WTC11 (cell line): Measurements from ENCODE around the gene IPPK. TPM values are rescaled to one million over a fixed set of nuclear protein-coding genes. Genes with fewer than 3 reads are reported as not detected.

Experiments
- ATAC-seq: fragments of 200-7000 bp; cut with Tn5 transposase; 2 replicates; pipeline ENCODE4 v1.10.0; 2021; ENCODE audit warnings: mild to moderate bottlenecking, moderate library complexity
- CTCF ChIA-PET: fragments of 300-600 bp; sonication (Branson Sonifier 250); formaldehyde crosslinking; loops from one replicate; lab custom pipeline; 2021; ENCODE audit warnings: antibody characterized with exemption; lab: Charles Lee
- POLR2A ChIA-PET: fragments of 350-600 bp; sonication (Branson Sonifier 250); formaldehyde crosslinking; loops from one replicate; lab custom pipeline; 2021; ENCODE audit warnings: antibody characterized with exemption; lab: Charles Lee
- DNase-seq: peaks from one replicate; pipeline ENCODE4 v3.0.0; 2021; ENCODE audit warnings: low spot score
- H3K27ac Mint-ChIP-seq: 2 replicates; pipeline ENCODE4 v1.8.0; 2021; ENCODE audit warnings: mixed read lengths
- H3K27me3 Mint-ChIP-seq: 2 replicates; pipeline ENCODE4 v1.8.0; 2021; ENCODE audit warnings: low read depth, mild to moderate bottlenecking, moderate library complexity, mixed read lengths
- H3K36me3 Mint-ChIP-seq: 2 replicates; pipeline ENCODE4 v1.8.0; 2021; ENCODE audit warnings: mixed read lengths
- H3K4me1 Mint-ChIP-seq: 2 replicates; pipeline ENCODE4 v1.8.0; 2022; ENCODE audit warnings: mixed read lengths
- H3K4me3 Mint-ChIP-seq: 2 replicates; pipeline ENCODE4 v1.8.0; 2021; ENCODE audit warnings: mild to moderate bottlenecking, moderate library complexity, mixed read lengths
- H3K9me3 Mint-ChIP-seq: 2 replicates; pipeline ENCODE4 v1.8.0; 2021; ENCODE audit warnings: mixed read lengths
- CREB1 ChIP-seq: sonication (generic); formaldehyde crosslinking; IDR thresholded peaks from 2 replicates; pipeline ENCODE4 v1.8.0; 2023; ENCODE audit warnings: mild to moderate bottlenecking, missing genetic modification reagents
- ELF4 ChIP-seq: sonication (generic); formaldehyde crosslinking; IDR thresholded peaks from 2 replicates; pipeline ENCODE4 v1.8.1; 2022; ENCODE audit warnings: low read depth, mild to moderate bottlenecking, moderate library complexity, missing genetic modification reagents
- EMX1 ChIP-seq: fragments of 250-450 bp; sonication (Bioruptor Pico); IDR thresholded peaks from 2 replicates; pipeline ENCODE4 v1.8.0; 2021; ENCODE audit warnings: mild to moderate bottlenecking
- ESRRA ChIP-seq: sonication (generic); formaldehyde crosslinking; IDR thresholded peaks from 2 replicates; pipeline ENCODE4 v1.8.1; 2022; ENCODE audit warnings: mild to moderate bottlenecking, missing genetic modification reagents, borderline replicate concordance
- IRF2 ChIP-seq: sonication (generic); formaldehyde crosslinking; IDR thresholded peaks from 2 replicates; pipeline ENCODE4 v1.8.0; 2022; ENCODE audit warnings: low read depth, missing genetic modification reagents, borderline replicate concordance
- KAT7 ChIP-seq: sonication (generic); formaldehyde crosslinking; IDR thresholded peaks from 2 replicates; pipeline ENCODE4 v1.8.1; 2023; ENCODE audit warnings: missing genetic modification reagents, mild to moderate bottlenecking, borderline replicate concordance
- MYBL2 ChIP-seq: sonication (generic); formaldehyde crosslinking; IDR thresholded peaks from 2 replicates; pipeline ENCODE4 v1.8.1; 2023; ENCODE audit warnings: mild to moderate bottlenecking, moderate library complexity, missing genetic modification reagents
- NFATC4 ChIP-seq: fragments of 250-450 bp; sonication (Bioruptor Pico); IDR thresholded peaks from 2 replicates; pipeline ENCODE4 v1.9.0; 2021; ENCODE audit warnings: mild to moderate bottlenecking
- PRRX2 ChIP-seq: fragments of 250-450 bp; sonication (Bioruptor Pico); IDR thresholded peaks from 2 replicates; pipeline ENCODE4 v1.8.0; 2021; ENCODE audit warnings: mild to moderate bottlenecking
- TEAD4 ChIP-seq: sonication (generic); formaldehyde crosslinking; IDR thresholded peaks from 2 replicates; pipeline ENCODE4 v1.8.0; 2022; ENCODE audit warnings: mild to moderate bottlenecking, missing genetic modification reagents
- ZNF219 ChIP-seq: sonication (generic); formaldehyde crosslinking; IDR thresholded peaks from 2 replicates; pipeline ENCODE4 v1.8.0; 2023; ENCODE audit warnings: missing genetic modification reagents, mild to moderate bottlenecking, borderline replicate concordance
- total RNA-seq: library from RNA; stranded (reverse); gene quantifications from 3 replicates; pipeline ENCODE4 v1.2.3, GENCODE V29; 2021
- TF ChIP-seq, protein P1 (sequence below): fragments of 250-450 bp; sonication (Bioruptor Pico); conservative IDR thresholded peaks from 2 replicates; pipeline ENCODE4 v1.9.0; 2021; ENCODE audit warnings: mild to moderate bottlenecking
- TF ChIP-seq, protein P2 (sequence below): sonication (generic); formaldehyde crosslinking; IDR thresholded peaks from 2 replicates; pipeline ENCODE4 v1.8.1; 2022; ENCODE audit warnings: mild to moderate bottlenecking, moderate library complexity, missing genetic modification reagents
- TF ChIP-seq, protein P3 (sequence below): sonication (generic); formaldehyde crosslinking; IDR thresholded peaks from 2 replicates; pipeline ENCODE4 v1.8.1; 2022; ENCODE audit warnings: missing genetic modification reagents, borderline replicate concordance
- TF ChIP-seq, protein P4 (sequence below): sonication (generic); formaldehyde crosslinking; IDR thresholded peaks from 2 replicates; pipeline ENCODE4 v1.8.1; 2023; ENCODE audit warnings: mild to moderate bottlenecking, missing genetic modification reagents
- TF ChIP-seq, protein P5 (sequence below): sonication (generic); formaldehyde crosslinking; IDR thresholded peaks from 2 replicates; pipeline ENCODE4 v1.8.0; 2022; ENCODE audit warnings: mild to moderate bottlenecking, missing genetic modification reagents
- TF ChIP-seq, protein P6 (sequence below): fragments of 250-450 bp; sonication (Bioruptor Pico); IDR thresholded peaks from 2 replicates; pipeline ENCODE4 v1.9.0; 2021; ENCODE audit warnings: mild to moderate bottlenecking, borderline replicate concordance
- TF ChIP-seq, protein P7 (sequence below): sonication (generic); formaldehyde crosslinking; conservative IDR thresholded peaks from 2 replicates; pipeline ENCODE4 v1.8.1; 2023; ENCODE audit warnings: mild to moderate bottlenecking, low read depth, missing genetic modification reagents, moderate library complexity
- TF ChIP-seq, protein P8 (sequence below): sonication (generic); formaldehyde crosslinking; IDR thresholded peaks from 2 replicates; pipeline ENCODE4 v1.8.0; 2022; ENCODE audit warnings: mild to moderate bottlenecking, missing genetic modification reagents

Gene IPPK
- total RNA-seq, 1 experiment from 2014 or later, result 8.6 TPM

DNA sequence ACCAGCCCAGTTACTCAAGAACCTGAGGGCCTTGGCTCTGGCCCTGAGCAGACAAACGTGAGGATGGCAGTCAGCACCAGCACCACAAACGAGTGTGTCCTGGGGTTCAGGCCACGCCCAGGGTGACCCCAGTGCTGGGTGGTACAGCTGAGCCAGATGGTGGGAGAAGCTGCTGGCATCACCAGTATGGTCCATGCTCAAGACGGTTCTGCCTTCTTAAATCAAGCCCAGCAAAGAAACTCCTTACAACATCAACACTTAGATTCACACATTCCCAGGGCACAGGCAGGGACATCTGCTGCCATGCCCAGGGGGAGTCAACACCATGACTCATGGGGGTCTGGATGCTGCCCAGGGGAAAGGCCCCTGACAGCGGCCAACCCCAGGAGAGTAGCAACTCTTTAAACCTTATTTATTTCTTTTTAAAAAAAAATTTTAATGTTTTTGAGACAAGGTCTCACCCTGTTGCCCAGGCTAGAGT is 31.3 kb downstream of the IPPK start (continued):
- TF ChIP-seq, protein P1, sequence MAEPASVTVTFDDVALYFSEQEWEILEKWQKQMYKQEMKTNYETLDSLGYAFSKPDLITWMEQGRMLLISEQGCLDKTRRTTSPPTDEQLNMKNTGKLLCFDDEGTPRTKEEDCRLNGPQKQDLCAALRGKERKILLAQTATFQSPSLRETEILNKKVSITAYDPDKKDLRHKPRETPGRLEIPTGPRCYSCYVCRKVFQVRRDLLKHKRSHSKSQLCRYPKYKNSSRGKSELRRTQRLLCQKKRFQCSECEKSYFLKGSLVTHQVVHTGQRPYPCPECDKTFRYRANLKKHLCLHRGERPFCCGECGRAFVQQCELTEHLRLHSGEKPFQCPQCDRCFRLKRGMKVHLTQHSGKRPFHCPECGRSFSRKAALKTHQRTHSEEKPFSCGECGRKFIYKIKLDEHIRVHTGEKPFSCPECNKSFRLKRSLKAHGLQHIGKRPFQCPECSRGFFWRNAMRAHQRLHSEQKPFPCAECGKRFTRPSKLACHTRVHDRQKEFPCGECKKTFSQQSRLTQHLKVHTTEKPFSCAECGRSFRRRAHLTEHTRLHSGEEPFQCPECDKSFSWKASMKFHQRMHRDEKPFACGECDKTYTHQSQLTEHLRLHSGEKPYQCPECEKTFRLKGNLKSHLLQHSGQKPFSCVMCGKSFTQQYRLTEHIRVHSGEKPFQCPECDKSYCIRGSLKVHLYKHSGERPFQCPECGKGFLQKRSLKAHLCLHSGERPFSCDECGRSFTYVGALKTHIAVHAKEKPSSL (CRISPR knock-in tag), result no peak
- no peak for TF ChIP-seq NFATC4 (CRISPR knock-in tag)
- TF ChIP-seq, all 79 proteins: peak for 0

DNA sequence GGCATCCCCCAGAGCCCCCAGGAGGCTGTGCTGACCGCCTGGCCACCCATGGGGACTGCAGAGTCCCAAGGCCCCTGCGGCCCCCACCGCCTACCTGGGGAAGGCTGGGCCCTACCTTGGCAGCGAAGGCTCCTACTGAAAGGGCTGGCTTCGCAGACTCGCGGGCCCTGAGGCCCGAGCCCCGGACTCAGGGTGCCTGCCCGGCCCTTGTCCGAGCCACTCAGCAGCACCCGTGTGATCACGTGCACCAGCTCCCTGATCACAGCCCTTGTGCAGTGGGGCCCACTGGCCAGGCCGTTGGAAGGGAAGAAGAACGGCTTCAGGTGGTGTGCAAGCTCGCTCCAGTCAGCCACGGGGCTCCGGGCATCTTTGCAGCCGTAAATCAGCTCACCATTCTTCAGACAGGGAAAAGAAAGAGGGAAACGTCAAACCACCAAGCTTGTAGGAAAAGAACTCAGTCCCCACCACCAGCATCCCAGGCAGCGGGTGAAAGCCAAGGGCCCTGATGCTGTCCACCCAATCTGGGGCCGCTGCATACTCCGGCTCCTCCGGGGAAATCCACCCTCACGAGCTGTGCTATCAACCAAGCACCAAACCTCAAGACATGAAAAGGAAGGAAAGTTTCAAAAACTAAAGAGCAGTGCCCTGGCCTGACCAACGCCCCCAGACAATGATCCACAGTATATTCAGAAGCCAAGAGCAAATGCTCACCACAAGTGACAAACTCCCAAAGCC is 31.9 kb downstream of the IPPK start:
- Mint-ChIP-seq H3K9me3 (no peaks in the 10 kb centered on the region), H3K36me3 (peaks cover 15% of the 10 kb centered on the region), H3K27ac (no peak overlapping the region), H3K4me1 (no peaks in the 10 kb centered on the region)
- CTCF ChIA-PET, result no interaction called here
- DNase-seq (no peak), ATAC-seq (no peak)
- TF ChIP-seq, protein P2, sequence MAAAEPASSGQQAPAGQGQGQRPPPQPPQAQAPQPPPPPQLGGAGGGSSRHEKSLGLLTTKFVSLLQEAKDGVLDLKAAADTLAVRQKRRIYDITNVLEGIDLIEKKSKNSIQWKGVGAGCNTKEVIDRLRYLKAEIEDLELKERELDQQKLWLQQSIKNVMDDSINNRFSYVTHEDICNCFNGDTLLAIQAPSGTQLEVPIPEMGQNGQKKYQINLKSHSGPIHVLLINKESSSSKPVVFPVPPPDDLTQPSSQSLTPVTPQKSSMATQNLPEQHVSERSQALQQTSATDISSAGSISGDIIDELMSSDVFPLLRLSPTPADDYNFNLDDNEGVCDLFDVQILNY (CRISPR knock-in tag), result no peak
- TF ChIP-seq, protein P3, sequence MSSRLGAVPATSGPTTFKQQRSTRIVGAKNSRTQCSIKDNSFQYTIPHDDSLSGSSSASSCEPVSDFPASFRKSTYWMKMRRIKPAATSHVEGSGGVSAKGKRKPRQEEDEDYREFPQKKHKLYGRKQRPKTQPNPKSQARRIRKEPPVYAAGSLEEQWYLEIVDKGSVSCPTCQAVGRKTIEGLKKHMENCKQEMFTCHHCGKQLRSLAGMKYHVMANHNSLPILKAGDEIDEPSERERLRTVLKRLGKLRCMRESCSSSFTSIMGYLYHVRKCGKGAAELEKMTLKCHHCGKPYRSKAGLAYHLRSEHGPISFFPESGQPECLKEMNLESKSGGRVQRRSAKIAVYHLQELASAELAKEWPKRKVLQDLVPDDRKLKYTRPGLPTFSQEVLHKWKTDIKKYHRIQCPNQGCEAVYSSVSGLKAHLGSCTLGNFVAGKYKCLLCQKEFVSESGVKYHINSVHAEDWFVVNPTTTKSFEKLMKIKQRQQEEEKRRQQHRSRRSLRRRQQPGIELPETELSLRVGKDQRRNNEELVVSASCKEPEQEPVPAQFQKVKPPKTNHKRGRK, result no peak
- TF ChIP-seq IRF2 (no peak), ELF4 (CRISPR knock-in tag) (no peak), MYBL2 (CRISPR knock-in tag) (no peak), EMX1 (CRISPR knock-in tag) (no peak), CREB1 (CRISPR knock-in tag) (no peak), KAT7 (CRISPR knock-in tag) (no peak), ZNF219 (CRISPR knock-in tag) (no peak), PRRX2 (CRISPR knock-in tag) (no peak), TEAD4 (no peak), ESRRA (no peak)
- TF ChIP-seq, protein P4, sequence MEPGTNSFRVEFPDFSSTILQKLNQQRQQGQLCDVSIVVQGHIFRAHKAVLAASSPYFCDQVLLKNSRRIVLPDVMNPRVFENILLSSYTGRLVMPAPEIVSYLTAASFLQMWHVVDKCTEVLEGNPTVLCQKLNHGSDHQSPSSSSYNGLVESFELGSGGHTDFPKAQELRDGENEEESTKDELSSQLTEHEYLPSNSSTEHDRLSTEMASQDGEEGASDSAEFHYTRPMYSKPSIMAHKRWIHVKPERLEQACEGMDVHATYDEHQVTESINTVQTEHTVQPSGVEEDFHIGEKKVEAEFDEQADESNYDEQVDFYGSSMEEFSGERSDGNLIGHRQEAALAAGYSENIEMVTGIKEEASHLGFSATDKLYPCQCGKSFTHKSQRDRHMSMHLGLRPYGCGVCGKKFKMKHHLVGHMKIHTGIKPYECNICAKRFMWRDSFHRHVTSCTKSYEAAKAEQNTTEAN, result no peak
- TF ChIP-seq, protein P5, sequence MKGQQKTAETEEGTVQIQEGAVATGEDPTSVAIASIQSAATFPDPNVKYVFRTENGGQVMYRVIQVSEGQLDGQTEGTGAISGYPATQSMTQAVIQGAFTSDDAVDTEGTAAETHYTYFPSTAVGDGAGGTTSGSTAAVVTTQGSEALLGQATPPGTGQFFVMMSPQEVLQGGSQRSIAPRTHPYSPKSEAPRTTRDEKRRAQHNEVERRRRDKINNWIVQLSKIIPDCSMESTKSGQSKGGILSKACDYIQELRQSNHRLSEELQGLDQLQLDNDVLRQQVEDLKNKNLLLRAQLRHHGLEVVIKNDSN (CRISPR knock-in tag), result no peak
- TF ChIP-seq, protein P6, sequence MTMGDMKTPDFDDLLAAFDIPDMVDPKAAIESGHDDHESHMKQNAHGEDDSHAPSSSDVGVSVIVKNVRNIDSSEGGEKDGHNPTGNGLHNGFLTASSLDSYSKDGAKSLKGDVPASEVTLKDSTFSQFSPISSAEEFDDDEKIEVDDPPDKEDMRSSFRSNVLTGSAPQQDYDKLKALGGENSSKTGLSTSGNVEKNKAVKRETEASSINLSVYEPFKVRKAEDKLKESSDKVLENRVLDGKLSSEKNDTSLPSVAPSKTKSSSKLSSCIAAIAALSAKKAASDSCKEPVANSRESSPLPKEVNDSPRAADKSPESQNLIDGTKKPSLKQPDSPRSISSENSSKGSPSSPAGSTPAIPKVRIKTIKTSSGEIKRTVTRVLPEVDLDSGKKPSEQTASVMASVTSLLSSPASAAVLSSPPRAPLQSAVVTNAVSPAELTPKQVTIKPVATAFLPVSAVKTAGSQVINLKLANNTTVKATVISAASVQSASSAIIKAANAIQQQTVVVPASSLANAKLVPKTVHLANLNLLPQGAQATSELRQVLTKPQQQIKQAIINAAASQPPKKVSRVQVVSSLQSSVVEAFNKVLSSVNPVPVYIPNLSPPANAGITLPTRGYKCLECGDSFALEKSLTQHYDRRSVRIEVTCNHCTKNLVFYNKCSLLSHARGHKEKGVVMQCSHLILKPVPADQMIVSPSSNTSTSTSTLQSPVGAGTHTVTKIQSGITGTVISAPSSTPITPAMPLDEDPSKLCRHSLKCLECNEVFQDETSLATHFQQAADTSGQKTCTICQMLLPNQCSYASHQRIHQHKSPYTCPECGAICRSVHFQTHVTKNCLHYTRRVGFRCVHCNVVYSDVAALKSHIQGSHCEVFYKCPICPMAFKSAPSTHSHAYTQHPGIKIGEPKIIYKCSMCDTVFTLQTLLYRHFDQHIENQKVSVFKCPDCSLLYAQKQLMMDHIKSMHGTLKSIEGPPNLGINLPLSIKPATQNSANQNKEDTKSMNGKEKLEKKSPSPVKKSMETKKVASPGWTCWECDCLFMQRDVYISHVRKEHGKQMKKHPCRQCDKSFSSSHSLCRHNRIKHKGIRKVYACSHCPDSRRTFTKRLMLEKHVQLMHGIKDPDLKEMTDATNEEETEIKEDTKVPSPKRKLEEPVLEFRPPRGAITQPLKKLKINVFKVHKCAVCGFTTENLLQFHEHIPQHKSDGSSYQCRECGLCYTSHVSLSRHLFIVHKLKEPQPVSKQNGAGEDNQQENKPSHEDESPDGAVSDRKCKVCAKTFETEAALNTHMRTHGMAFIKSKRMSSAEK, result no peak
- TF ChIP-seq, protein P7, sequence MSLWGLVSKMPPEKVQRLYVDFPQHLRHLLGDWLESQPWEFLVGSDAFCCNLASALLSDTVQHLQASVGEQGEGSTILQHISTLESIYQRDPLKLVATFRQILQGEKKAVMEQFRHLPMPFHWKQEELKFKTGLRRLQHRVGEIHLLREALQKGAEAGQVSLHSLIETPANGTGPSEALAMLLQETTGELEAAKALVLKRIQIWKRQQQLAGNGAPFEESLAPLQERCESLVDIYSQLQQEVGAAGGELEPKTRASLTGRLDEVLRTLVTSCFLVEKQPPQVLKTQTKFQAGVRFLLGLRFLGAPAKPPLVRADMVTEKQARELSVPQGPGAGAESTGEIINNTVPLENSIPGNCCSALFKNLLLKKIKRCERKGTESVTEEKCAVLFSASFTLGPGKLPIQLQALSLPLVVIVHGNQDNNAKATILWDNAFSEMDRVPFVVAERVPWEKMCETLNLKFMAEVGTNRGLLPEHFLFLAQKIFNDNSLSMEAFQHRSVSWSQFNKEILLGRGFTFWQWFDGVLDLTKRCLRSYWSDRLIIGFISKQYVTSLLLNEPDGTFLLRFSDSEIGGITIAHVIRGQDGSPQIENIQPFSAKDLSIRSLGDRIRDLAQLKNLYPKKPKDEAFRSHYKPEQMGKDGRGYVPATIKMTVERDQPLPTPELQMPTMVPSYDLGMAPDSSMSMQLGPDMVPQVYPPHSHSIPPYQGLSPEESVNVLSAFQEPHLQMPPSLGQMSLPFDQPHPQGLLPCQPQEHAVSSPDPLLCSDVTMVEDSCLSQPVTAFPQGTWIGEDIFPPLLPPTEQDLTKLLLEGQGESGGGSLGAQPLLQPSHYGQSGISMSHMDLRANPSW, result no peak
- TF ChIP-seq, protein P8, sequence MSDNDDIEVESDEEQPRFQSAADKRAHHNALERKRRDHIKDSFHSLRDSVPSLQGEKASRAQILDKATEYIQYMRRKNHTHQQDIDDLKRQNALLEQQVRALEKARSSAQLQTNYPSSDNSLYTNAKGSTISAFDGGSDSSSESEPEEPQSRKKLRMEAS (CRISPR knock-in tag), result no peak
- TF ChIP-seq, all 79 proteins: peak for 0
- POLR2A ChIA-PET, result no interaction called here
- Mint-ChIP-seq H3K4me3 (no peak overlapping the region), H3K27me3 (no peaks in the 10 kb centered on the region)
